ENCODE measurements around the gene COX20. TPM values are rescaled to one million over a fixed set of nuclear protein-coding genes. Genes with fewer than 3 reads are reported as not detected.

The COX20 gene
- total RNA-seq, 1 experiment from 2014 or later, result 55.0 TPM

- peaks cover 33% of the 10 kb centered on the region for H3K4me1 ChIP-seq (ENCODE audit: control insufficient read depth, insufficient read depth, low read length)
- H3K27ac ChIP-seq (ENCODE audit: low read length), result peak overlapping the region; percentile 31; the same call in 1 of the 2 replicates
- POLR2A ChIA-PET, result interaction anchor here (1.0 kb wide), 1 partner anchor 8 kb away, joined by 5 read pairs; no protein-coding TSS in a partner anchor
- ATAC-seq (no peak), DNase-seq (ENCODE audit: low read depth, low spot score) (no peak)
- CTCF ChIA-PET, result no interaction called here
- in situ Hi-C loops (cut with HindIII; ENCODE audit: low pct_unique_long_range_greater_than_20kb, low sequenced_read_pairs), result no loop called here
- no peaks in the 10 kb centered on the region for H3K9me3 ChIP-seq (ENCODE audit: control insufficient read depth, insufficient read depth, low read depth, low read length)
- TF ChIP-seq POLR2AphosphoS5 (IDR thresholded peaks at IDR 0.05; ENCODE audit: low read depth, low read length), result no peak
- TF ChIP-seq REST (IDR thresholded peaks at IDR 0.05; ENCODE audit: insufficient read depth in 1 of 2, low read depth in 2 of 2, low read length in 1 of 2), result no peak
- TF ChIP-seq TCF7L2 (IDR thresholded peaks at IDR 0.05; ENCODE audit: low read depth, low read length), result no peak
- TF ChIP-seq, protein P1, sequence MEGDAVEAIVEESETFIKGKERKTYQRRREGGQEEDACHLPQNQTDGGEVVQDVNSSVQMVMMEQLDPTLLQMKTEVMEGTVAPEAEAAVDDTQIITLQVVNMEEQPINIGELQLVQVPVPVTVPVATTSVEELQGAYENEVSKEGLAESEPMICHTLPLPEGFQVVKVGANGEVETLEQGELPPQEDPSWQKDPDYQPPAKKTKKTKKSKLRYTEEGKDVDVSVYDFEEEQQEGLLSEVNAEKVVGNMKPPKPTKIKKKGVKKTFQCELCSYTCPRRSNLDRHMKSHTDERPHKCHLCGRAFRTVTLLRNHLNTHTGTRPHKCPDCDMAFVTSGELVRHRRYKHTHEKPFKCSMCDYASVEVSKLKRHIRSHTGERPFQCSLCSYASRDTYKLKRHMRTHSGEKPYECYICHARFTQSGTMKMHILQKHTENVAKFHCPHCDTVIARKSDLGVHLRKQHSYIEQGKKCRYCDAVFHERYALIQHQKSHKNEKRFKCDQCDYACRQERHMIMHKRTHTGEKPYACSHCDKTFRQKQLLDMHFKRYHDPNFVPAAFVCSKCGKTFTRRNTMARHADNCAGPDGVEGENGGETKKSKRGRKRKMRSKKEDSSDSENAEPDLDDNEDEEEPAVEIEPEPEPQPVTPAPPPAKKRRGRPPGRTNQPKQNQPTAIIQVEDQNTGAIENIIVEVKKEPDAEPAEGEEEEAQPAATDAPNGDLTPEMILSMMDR (IDR thresholded peaks at IDR 0.05), result no peak
- TF ChIP-seq SIN3A (IDR thresholded peaks at IDR 0.05; ENCODE audit: borderline replicate concordance, insufficient read depth, low read depth, low read length), result no peak
- no peak overlapping the region for H3K4me3 ChIP-seq (ENCODE audit: low read depth in 2 of 2, low read length in 2 of 2)
- peaks cover 86% of the 10 kb centered on the region for H3K36me3 ChIP-seq (ENCODE audit: control insufficient read depth, insufficient read depth, low read length)
- intact Hi-C loops (cut with micrococcal nuclease; ENCODE audit: unreplicated experiment), result no loop called here
- no peaks in the 10 kb centered on the region for H3K27me3 ChIP-seq (ENCODE audit: control insufficient read depth, insufficient read depth, low read length)
- no TSS peak for BruUV-seq (replicated peaks)
Observed at GRCh38 chr1:244858357-244858756, 22.9 kb downstream of the COX20 start.

- ATAC-seq, result no peak
- H3K27ac ChIP-seq (ENCODE audit: low read length), result no peak overlapping the region; the same call in 1 of the 2 replicates
- H3K36me3 ChIP-seq (ENCODE audit: control insufficient read depth, insufficient read depth, low read length), result peaks cover 73% of the 10 kb centered on the region
- intact Hi-C loops (cut with micrococcal nuclease; ENCODE audit: unreplicated experiment), result no loop called here
- no peaks in the 10 kb centered on the region for H3K27me3 ChIP-seq (ENCODE audit: control insufficient read depth, insufficient read depth, low read length)
- CTCF ChIA-PET, result no interaction called here
- peaks cover 33% of the 10 kb centered on the region for H3K4me1 ChIP-seq (ENCODE audit: control insufficient read depth, insufficient read depth, low read length)
- BruUV-seq (replicated peaks), result no TSS peak
- no peaks in the 10 kb centered on the region for H3K9me3 ChIP-seq (ENCODE audit: control insufficient read depth, insufficient read depth, low read depth, low read length)
- POLR2A ChIA-PET, result no interaction called here
- H3K4me3 ChIP-seq (ENCODE audit: low read depth in 2 of 2, low read length in 2 of 2), result peak overlapping the region; percentile 77 to 84
- DNase-seq (ENCODE audit: low read depth, low spot score), result no peak
- in situ Hi-C loops (cut with HindIII; ENCODE audit: low pct_unique_long_range_greater_than_20kb, low sequenced_read_pairs), result no loop called here
- TF ChIP-seq TCF7L2 (IDR thresholded peaks at IDR 0.05; ENCODE audit: low read depth, low read length), result no peak
- TF ChIP-seq, protein P1 (IDR thresholded peaks at IDR 0.05), result no peak
- TF ChIP-seq REST (IDR thresholded peaks at IDR 0.05; ENCODE audit: insufficient read depth in 1 of 2, low read depth in 2 of 2, low read length in 1 of 2), result no peak
- TF ChIP-seq POLR2AphosphoS5 (IDR thresholded peaks at IDR 0.05; ENCODE audit: low read depth, low read length), result no peak
- no peak for TF ChIP-seq SIN3A (IDR thresholded peaks at IDR 0.05; ENCODE audit: borderline replicate concordance, insufficient read depth, low read depth, low read length)
Observed at GRCh38 chr1:244860078-244860477, 24.6 kb downstream of the COX20 start.

Data from Panc1 (cell line).